ENCODE data around the gene CHN2. TPM values are rescaled to one million over a fixed set of nuclear protein-coding genes. Genes with fewer than 3 reads are reported as not detected.

The CHN2 gene
- total RNA-seq, 1 donor from 2014 or later, result not detected

DNA sequence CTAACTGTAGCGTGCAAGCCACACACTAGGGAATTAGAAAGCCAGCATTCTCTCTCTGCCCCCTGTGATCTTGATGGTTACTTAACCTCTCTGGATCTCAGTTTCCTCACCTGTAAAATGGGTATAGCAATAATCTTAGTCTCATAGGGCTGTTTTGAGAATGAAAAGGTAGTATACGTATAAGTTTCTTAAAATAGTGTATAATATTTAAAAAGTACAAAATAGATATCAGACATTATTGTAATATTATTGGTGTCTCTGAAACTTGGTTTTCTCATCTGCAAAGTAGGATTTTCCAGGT, 80.4 kb downstream of the CHN2 start:
- DNase-seq (ENCODE audit: low spot score), result no peak
- Mint-ChIP-seq H3K27ac (no peak overlapping the region), H3K27me3 (ENCODE audit: insufficient read depth) (peaks cover 22% of the 10 kb centered on the region), H3K36me3 (ENCODE audit: low read depth) (no peaks in the 10 kb centered on the region), H3K9me3 (no peaks in the 10 kb centered on the region), H3K4me1 (ENCODE audit: low read depth) (peaks cover 17% of the 10 kb centered on the region), H3K4me3 (no peak overlapping the region)
- intact Hi-C loops (cut with micrococcal nuclease), result loop anchor here (10.0 kb wide), 1 partner anchor 240 kb away; no protein-coding TSS in a partner anchor

DNA sequence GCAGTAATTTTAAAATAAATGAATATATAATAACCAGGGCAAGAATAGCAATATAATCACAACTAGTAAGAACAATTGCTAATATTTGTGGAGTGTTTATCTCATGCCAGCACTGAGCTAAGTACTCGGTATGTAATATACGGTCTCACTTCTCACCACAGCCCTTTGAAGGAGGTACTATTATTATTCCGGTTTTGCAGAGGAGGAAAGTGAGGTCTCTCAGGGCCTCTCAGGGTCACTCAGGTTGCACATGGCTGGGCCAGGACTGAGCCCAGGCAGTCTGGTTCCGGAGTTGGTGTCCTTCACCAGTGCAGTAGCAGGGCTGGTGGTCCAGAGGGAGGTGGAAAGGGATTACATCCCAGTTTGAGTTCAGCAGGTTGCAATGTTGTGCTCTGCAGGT, 80.9 kb downstream of the CHN2 start:
- no peak for DNase-seq (ENCODE audit: low spot score)
- no peak overlapping the region for H3K27ac Mint-ChIP-seq
- intact Hi-C loops (cut with micrococcal nuclease), result loop anchor here (10.0 kb wide), 1 partner anchor 241 kb away; no protein-coding TSS in a partner anchor
- peaks cover 23% of the 10 kb centered on the region for H3K27me3 Mint-ChIP-seq (ENCODE audit: insufficient read depth)
- no peaks in the 10 kb centered on the region for H3K9me3 Mint-ChIP-seq
- peaks cover 17% of the 10 kb centered on the region for H3K4me1 Mint-ChIP-seq (ENCODE audit: low read depth)
- no peak overlapping the region for H3K4me3 Mint-ChIP-seq
- H3K36me3 Mint-ChIP-seq (ENCODE audit: low read depth), result no peaks in the 10 kb centered on the region

- intact Hi-C loops (cut with micrococcal nuclease), result loop anchor here (10.0 kb wide), 1 partner anchor 241 kb away; no protein-coding TSS in a partner anchor
- H3K27ac Mint-ChIP-seq, result no peak overlapping the region
- H3K4me1 Mint-ChIP-seq (ENCODE audit: low read depth), result peaks cover 10% of the 10 kb centered on the region
- no peak for DNase-seq (ENCODE audit: low spot score)
- H3K9me3 Mint-ChIP-seq, result no peaks in the 10 kb centered on the region
- no peak overlapping the region for H3K4me3 Mint-ChIP-seq
- peaks cover 30% of the 10 kb centered on the region for H3K27me3 Mint-ChIP-seq (ENCODE audit: insufficient read depth)
- H3K36me3 Mint-ChIP-seq (ENCODE audit: low read depth), result no peaks in the 10 kb centered on the region
Observed at GRCh38 chr7:29276199-29276598, 81.6 kb downstream of the CHN2 start.

- Mint-ChIP-seq H3K4me1 (ENCODE audit: low read depth) (peaks cover 6% of the 10 kb centered on the region), H3K4me3 (no peak overlapping the region), H3K9me3 (no peaks in the 10 kb centered on the region), H3K36me3 (ENCODE audit: low read depth) (no peaks in the 10 kb centered on the region), H3K27me3 (ENCODE audit: insufficient read depth) (peaks cover 35% of the 10 kb centered on the region), H3K27ac (no peak overlapping the region)
- intact Hi-C loops (cut with micrococcal nuclease), result loop anchor here (1.0 to 10.0 kb wide), 2 partner anchors 8 to 242 kb away; no protein-coding TSS in a partner anchor
- no peak for DNase-seq (ENCODE audit: low spot score)
Observed at GRCh38 chr7:29276806-29277205, 82.2 kb downstream of the CHN2 start.

GRCh38 chr7:29277436-29278215, 83.1 kb downstream of the CHN2 start:
- H3K36me3 Mint-ChIP-seq (ENCODE audit: low read depth), result no peaks in the 10 kb centered on the region
- H3K9me3 Mint-ChIP-seq, result no peaks in the 10 kb centered on the region
- peak overlapping the region; percentile 49 for H3K27ac Mint-ChIP-seq
- H3K27me3 Mint-ChIP-seq (ENCODE audit: insufficient read depth), result peaks cover 34% of the 10 kb centered on the region
- peaks cover 6% of the 10 kb centered on the region for H3K4me1 Mint-ChIP-seq (ENCODE audit: low read depth)
- H3K4me3 Mint-ChIP-seq, result no peak overlapping the region
- DNase-seq (ENCODE audit: low spot score), result peak; percentile 1
- intact Hi-C loops (cut with micrococcal nuclease), result loop anchor here (1.0 to 10.0 kb wide), 2 partner anchors 8 to 243 kb away; no protein-coding TSS in a partner anchor

GRCh38 chr7:29278337-29279069, 83.9 kb downstream of the CHN2 start:
- Mint-ChIP-seq H3K27ac (no peak overlapping the region), H3K36me3 (ENCODE audit: low read depth) (no peaks in the 10 kb centered on the region), H3K27me3 (ENCODE audit: insufficient read depth) (peaks cover 39% of the 10 kb centered on the region), H3K4me3 (no peak overlapping the region), H3K4me1 (ENCODE audit: low read depth) (peaks cover 6% of the 10 kb centered on the region), H3K9me3 (no peaks in the 10 kb centered on the region)
- intact Hi-C loops (cut with micrococcal nuclease), result loop anchor here (10.0 kb wide), 1 partner anchor 244 kb away; no protein-coding TSS in a partner anchor
- no peak for DNase-seq (ENCODE audit: low spot score)

DNA sequence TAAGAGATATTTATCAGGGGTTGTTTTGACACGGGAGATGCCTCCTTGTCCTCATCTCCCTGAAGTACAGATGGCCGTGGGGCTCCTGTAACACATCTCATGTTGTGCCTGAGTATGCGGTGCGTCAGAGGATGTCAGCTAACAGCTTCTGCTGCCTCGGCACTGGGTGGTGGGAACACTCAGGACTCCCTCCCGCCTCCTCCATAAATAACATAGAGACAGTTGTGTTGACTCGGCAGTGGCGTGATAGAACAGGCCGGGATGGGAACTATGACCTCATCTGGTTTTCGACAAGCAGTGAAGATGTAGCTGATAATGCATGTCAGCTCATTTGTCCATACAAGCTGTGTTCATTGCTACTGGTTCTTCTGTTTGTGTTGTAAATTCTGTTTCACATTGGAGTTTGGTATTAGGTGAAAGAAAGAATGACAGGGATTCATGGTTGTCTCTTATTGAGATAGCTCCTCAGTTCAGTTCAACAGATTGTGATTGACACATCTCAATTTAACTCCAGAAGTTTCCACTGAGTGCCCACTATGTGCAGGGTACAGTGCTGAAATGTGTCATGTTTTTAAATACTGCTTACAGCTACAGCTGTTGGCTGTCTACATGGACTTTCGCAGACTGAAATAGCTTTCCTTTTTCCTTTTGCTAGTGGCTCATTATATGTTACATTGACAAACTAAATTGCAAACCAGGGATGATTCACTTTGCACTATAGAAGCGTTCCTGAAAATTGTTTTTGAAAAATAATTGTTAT, 87.4 kb downstream of the CHN2 start:
- H3K27ac Mint-ChIP-seq, result no peak overlapping the region
- intact Hi-C loops (cut with micrococcal nuclease), result no loop called here
- H3K4me3 Mint-ChIP-seq, result no peak overlapping the region
- peaks cover 34% of the 10 kb centered on the region for H3K27me3 Mint-ChIP-seq (ENCODE audit: insufficient read depth)
- no peaks in the 10 kb centered on the region for H3K36me3 Mint-ChIP-seq (ENCODE audit: low read depth)
- no peak for DNase-seq (ENCODE audit: low spot score)
- H3K4me1 Mint-ChIP-seq (ENCODE audit: low read depth), result peaks cover 25% of the 10 kb centered on the region
- no peaks in the 10 kb centered on the region for H3K9me3 Mint-ChIP-seq

DNA sequence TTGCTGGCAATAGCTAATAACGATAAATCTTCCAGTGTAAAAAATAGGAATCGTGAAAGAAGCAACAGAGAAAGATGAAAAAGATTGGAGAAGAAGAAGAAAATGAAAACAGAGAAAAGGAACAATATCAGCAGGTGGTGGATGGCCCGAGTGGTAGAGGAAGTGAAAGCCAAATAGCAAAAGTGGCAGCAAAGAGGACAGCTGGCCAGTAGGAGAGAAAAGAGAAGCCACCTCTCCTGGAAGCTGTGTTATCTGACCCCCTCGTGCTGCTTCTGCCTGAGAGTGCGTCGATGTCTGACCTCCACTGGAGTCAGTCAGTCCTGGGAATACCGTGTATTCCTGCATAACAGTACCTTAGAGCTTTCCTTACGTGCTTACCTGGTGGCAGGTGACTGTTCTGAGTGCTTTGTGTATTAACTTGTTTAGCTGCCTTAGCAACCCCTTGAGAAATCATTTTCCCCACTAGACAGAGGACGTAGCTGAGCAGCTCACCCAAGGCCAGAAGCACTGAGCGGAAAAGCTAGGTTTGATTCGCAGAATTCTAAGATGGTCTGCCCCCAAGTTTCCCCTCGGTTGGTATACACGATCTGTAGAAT, 88.3 kb downstream of the CHN2 start:
- no peak for DNase-seq (ENCODE audit: low spot score)
- H3K27ac Mint-ChIP-seq, result no peak overlapping the region
- no peaks in the 10 kb centered on the region for H3K36me3 Mint-ChIP-seq (ENCODE audit: low read depth)
- H3K27me3 Mint-ChIP-seq (ENCODE audit: insufficient read depth), result peaks cover 38% of the 10 kb centered on the region
- H3K9me3 Mint-ChIP-seq, result no peaks in the 10 kb centered on the region
- intact Hi-C loops (cut with micrococcal nuclease), result no loop called here
- H3K4me3 Mint-ChIP-seq, result no peak overlapping the region
- H3K4me1 Mint-ChIP-seq (ENCODE audit: low read depth), result peaks cover 24% of the 10 kb centered on the region

- H3K27me3 Mint-ChIP-seq (ENCODE audit: insufficient read depth), result peaks cover 38% of the 10 kb centered on the region
- H3K27ac Mint-ChIP-seq, result peak overlapping the region; percentile 1
- DNase-seq (ENCODE audit: low spot score), result no peak
- intact Hi-C loops (cut with micrococcal nuclease), result loop anchor here (1.0 to 5.0 kb wide), 6 partner anchors 8 to 172 kb away; no protein-coding TSS in a partner anchor
- peaks cover 23% of the 10 kb centered on the region for H3K4me1 Mint-ChIP-seq (ENCODE audit: low read depth)
- no peaks in the 10 kb centered on the region for H3K36me3 Mint-ChIP-seq (ENCODE audit: low read depth)
- no peaks in the 10 kb centered on the region for H3K9me3 Mint-ChIP-seq
- H3K4me3 Mint-ChIP-seq, result no peak overlapping the region
Observed at GRCh38 chr7:29284696-29285443, 90.3 kb downstream of the CHN2 start.

- intact Hi-C loops (cut with micrococcal nuclease), result loop anchor here (1.0 to 5.0 kb wide), 6 partner anchors 8 to 173 kb away; no protein-coding TSS in a partner anchor
- peak overlapping the region; percentile 1 for H3K27ac Mint-ChIP-seq
- no peaks in the 10 kb centered on the region for H3K36me3 Mint-ChIP-seq (ENCODE audit: low read depth)
- no peak overlapping the region for H3K4me3 Mint-ChIP-seq
- H3K27me3 Mint-ChIP-seq (ENCODE audit: insufficient read depth), result peaks cover 41% of the 10 kb centered on the region
- H3K9me3 Mint-ChIP-seq, result no peaks in the 10 kb centered on the region
- H3K4me1 Mint-ChIP-seq (ENCODE audit: low read depth), result peaks cover 23% of the 10 kb centered on the region
- DNase-seq (ENCODE audit: low spot score), result peak; percentile 55
Observed at GRCh38 chr7:29285444-29285793, 90.8 kb downstream of the CHN2 start.

- no peaks in the 10 kb centered on the region for H3K36me3 Mint-ChIP-seq (ENCODE audit: low read depth)
- H3K4me3 Mint-ChIP-seq, result no peak overlapping the region
- intact Hi-C loops (cut with micrococcal nuclease), result loop anchor here (1.0 to 5.0 kb wide), 6 partner anchors 9 to 173 kb away; no protein-coding TSS in a partner anchor
- peaks cover 23% of the 10 kb centered on the region for H3K4me1 Mint-ChIP-seq (ENCODE audit: low read depth)
- H3K9me3 Mint-ChIP-seq, result no peaks in the 10 kb centered on the region
- peaks cover 40% of the 10 kb centered on the region for H3K27me3 Mint-ChIP-seq (ENCODE audit: insufficient read depth)
- DNase-seq (ENCODE audit: low spot score), result no peak
- no peak overlapping the region for H3K27ac Mint-ChIP-seq
Observed at GRCh38 chr7:29285861-29286260, 91.3 kb downstream of the CHN2 start.

DNA sequence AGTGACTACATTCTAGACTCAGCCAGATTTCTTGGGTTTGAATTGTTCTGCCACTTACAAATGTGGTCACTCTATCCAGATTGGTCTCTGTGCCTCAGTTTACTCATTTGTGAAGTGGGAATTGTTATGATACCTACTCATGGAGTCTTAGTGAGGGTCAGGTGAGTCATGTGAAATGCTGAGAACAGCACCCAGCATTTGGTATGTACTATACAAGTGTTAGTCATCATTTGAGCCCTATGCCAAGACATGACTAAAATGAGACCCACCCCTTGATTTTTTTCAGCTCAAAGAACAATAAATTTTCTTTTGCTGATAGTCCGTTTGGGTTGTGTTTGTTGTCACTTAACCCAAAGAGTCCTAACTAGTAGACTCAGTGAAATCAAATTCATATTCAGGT, 92.8 kb downstream of the CHN2 start:
- H3K4me1 Mint-ChIP-seq (ENCODE audit: low read depth), result peaks cover 23% of the 10 kb centered on the region
- H3K27me3 Mint-ChIP-seq (ENCODE audit: insufficient read depth), result peaks cover 30% of the 10 kb centered on the region
- H3K4me3 Mint-ChIP-seq, result no peak overlapping the region
- intact Hi-C loops (cut with micrococcal nuclease), result loop anchor here (5.0 kb wide), 1 partner anchor 90 kb away; no protein-coding TSS in a partner anchor
- DNase-seq (ENCODE audit: low spot score), result no peak
- no peak overlapping the region for H3K27ac Mint-ChIP-seq
- H3K9me3 Mint-ChIP-seq, result no peaks in the 10 kb centered on the region
- H3K36me3 Mint-ChIP-seq (ENCODE audit: low read depth), result no peaks in the 10 kb centered on the region

All from activated T-helper 1 cell treated with anti-CD3 and anti-CD28 coated beads, Interleukin-12 subunit alpha, Interleukin-12 subunit beta, Interleukin-2, Interleukin-4 antibody, amounts not matched to agents 30 ng/mL and 10 ng/mL and 1 ng/mL, durations not matched to agents 14 hours and 24 hours and 36 hours (primary cell).